ENCODE data around the gene PRLH. TPM values are rescaled to one million over a fixed set of nuclear protein-coding genes. Genes with fewer than 3 reads are reported as not detected.
A peak's percentile ranks its signal among the peaks of the same experiment; 100 is the strongest.
"Not testable (repeated sequence)": the region's sequence is repeated elsewhere in the genome, so short reads cannot be mapped to it uniquely, and the experiment has no call there.

The PRLH gene
- total RNA-seq, 1 experiment from 2014 or later: not detected

- DNase-seq (ENCODE audit: low spot score): no peak
These were observed 34.0 kb downstream of the PRLH start for GRCh38 chr2:237600205-237600846.

GRCh38 chr2:237601453-237602116 is 35.2 kb downstream of the PRLH start:
- DNase-seq (ENCODE audit: low spot score): no peak

- DNase-seq (ENCODE audit: low spot score): no peak
These were observed 36.0 kb downstream of the PRLH start for GRCh38 chr2:237602409-237602808.

GRCh38 chr2:237603049-237603717 is 36.8 kb downstream of the PRLH start:
- no peak for DNase-seq (ENCODE audit: low spot score)

GRCh38 chr2:237603718-237604362 is 37.5 kb downstream of the PRLH start:
- no peak for DNase-seq (ENCODE audit: low spot score)

GRCh38 chr2:237604391-237604790 is 38.0 kb downstream of the PRLH start:
- DNase-seq (ENCODE audit: low spot score): no peak

GRCh38 chr2:237604960-237605359 is 38.6 kb downstream of the PRLH start:
- DNase-seq (ENCODE audit: low spot score): peak; percentile 29

- not testable (repeated sequence) for DNase-seq (ENCODE audit: low spot score)
These were observed 40.1 kb downstream of the PRLH start for GRCh38 chr2:237606522-237606921.

GRCh38 chr2:237612527-237613357 is 46.4 kb downstream of the PRLH start:
- DNase-seq (ENCODE audit: low spot score): no peak

GRCh38 chr2:237613679-237614078 is 47.3 kb downstream of the PRLH start:
- DNase-seq (ENCODE audit: low spot score): no peak

GRCh38 chr2:237614151-237614720 is 47.9 kb downstream of the PRLH start:
- DNase-seq (ENCODE audit: low spot score): peak; percentile 95

- no peak for DNase-seq (ENCODE audit: low spot score)
These were observed 49.4 kb downstream of the PRLH start for GRCh38 chr2:237615631-237616249.

GRCh38 chr2:237616373-237616733 is 50.0 kb downstream of the PRLH start:
- no peak for DNase-seq (ENCODE audit: low spot score)

Other genes with a start within 250 kb of the PRLH start
- 2.5 and 4.8 TPM in 2 replicates for gene COL6A3, start 152.4 kb upstream of the PRLH start, total RNA-seq (2014; rRNA removed; shearing (Covaris generic))
- 12.9 and 17.7 TPM in 2 replicates for gene MLPH, start 79.3 kb upstream of the PRLH start, total RNA-seq (2014; rRNA removed; shearing (Covaris generic))
- gene RAB17, start 24.2 kb downstream of the PRLH start, total RNA-seq (2014; rRNA removed; shearing (Covaris generic)): 1.6 and 4.1 TPM in 2 replicates
- 62.0 and 73.3 TPM in 2 replicates for gene LRRFIP1, start 61.0 kb downstream of the PRLH start, total RNA-seq (2014; rRNA removed; shearing (Covaris generic))
- 0.45 TPM in 1 of 2 replicates, not detected in the other for gene RBM44, start 232.2 kb downstream of the PRLH start, total RNA-seq (2014; rRNA removed; shearing (Covaris generic))

Data from A172 (cell line).